GM19463 (cell line): ENCODE data around the gene GRHL1.
A peak's percentile ranks its signal among the peaks of the same experiment; 100 is the strongest.
"Not testable (repeated sequence)": the region's sequence is repeated elsewhere in the genome, so short reads cannot be mapped to it uniquely, and the experiment has no call there.

Experiments used
- ATAC-seq: cut with Tn5 transposase; IDR thresholded peaks from one replicate; pipeline ENCODE4 v1.9.1; 2021; ENCODE audit warnings: mild to moderate bottlenecking, moderate library complexity; ENCODE audit not compliant: unreplicated experiment

GRHL1 gene

DNA sequence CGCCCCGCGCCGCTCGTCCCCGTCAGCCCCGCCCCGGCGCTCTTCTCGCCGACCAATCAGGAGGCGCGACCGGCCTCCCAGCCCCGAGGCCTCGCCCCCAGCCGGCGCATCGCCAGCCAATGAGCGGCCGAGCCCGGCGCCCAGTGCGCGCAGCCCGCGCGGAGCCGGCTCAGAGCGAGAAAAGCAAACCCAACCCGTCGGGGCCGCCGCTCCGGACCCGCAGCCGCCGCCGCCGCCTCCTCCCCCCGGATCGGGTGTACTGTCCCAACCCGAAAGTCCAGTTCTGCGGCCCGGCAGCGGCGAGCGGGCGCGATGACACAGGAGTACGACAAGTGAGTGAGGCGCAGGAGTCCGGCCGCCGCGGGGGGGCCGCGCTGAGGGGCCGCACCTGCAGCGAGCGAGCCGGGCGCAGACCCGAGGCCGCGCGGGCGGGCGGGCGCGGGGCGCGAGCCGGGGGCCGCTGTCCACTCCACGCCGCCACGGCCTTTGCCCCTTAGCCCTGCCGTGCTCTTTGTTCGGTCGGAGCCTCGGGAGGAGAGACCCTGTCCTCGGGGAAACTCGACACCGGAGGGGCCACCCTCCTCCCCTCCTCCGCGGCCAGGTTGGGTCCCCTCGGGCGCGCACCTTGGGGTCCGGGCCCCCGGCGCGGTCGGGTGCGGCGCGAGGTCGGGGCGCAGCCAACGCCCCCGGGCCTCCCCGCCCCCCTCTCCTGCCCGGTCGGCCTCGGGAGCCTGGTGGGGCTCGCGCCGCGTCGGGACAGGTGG is at the start of gene GRHL1:
GRHL1 (plus strand) TSS at position 172 of the 764 bp plus-strand sequence; CDS start at position 313, 141 bp downstream.
- ATAC-seq: peak; percentile 98

- no peak for ATAC-seq
These were observed 46.1 kb upstream of the GRHL1 start for GRCh38 chr2:9905413-9905812.

- ATAC-seq: no peak
These were observed 44.1 kb upstream of the GRHL1 start for GRCh38 chr2:9907402-9907801.

GRCh38 chr2:9908639-9909038 is 42.9 kb upstream of the GRHL1 start:
- ATAC-seq: no peak

- ATAC-seq: no peak
These were observed 42.4 kb upstream of the GRHL1 start for GRCh38 chr2:9909106-9909505.

GRCh38 chr2:9910699-9911098 is 40.8 kb upstream of the GRHL1 start:
- ATAC-seq: no peak

DNA sequence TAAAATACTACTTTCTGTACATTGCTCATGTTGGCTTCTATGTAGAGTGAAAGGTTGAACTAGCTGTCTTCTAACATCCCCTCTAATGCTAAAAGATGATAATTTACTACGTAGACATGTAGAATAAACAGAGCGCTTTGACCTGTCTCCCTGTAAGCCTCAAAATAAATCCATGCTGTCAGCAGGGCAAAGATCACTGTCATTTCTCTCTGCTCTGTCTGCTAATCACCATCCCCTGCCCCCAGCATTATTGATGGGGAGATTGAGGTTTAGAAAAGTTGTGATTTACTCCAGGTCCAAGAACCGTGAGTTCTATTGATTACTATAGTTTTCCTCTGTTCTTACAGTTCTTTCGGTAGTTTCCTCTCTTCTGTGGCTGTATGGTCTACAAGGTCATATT is 39.0 kb upstream of the GRHL1 start:
- no peak for ATAC-seq

DNA sequence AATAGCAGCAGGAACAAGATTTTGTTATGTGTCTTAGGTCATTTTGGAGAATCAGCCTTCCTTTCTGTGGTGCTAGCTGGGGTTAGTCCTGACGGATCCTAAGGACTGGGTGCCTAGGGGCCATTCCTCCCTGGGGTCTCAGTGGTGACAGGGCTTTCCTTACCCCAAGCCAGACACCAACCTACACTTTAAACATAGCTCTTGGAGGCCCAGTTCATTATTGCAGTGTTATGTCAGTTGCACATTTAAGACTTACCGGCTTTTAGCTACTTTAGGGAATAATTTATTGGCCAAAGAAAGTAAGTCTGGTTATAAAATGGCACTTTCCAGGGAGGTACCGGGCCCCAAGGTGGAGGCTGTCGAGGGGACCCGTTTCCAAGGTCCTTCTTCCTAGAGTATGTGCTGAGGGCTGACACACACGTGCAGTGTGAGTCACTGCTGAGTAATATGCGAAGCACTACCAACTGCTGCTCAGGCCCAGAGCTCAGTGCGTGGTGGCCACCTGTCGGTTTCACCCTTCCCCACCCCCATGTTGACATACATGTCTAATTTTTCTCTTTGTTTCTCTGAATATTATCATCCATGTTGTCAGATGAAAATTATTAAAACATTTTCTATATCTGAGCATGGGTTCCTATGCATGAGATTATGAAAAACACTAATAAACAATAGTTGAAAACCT is 37.0 kb upstream of the GRHL1 start:
- peak; percentile 100 for ATAC-seq

- no peak for ATAC-seq
These were observed 33.2 kb upstream of the GRHL1 start for GRCh38 chr2:9918275-9918674.

- no peak for ATAC-seq
These were observed 32.0 kb upstream of the GRHL1 start for GRCh38 chr2:9919512-9919911.

GRCh38 chr2:9927020-9927419 is 24.5 kb upstream of the GRHL1 start:
- ATAC-seq: not testable (repeated sequence)

DNA sequence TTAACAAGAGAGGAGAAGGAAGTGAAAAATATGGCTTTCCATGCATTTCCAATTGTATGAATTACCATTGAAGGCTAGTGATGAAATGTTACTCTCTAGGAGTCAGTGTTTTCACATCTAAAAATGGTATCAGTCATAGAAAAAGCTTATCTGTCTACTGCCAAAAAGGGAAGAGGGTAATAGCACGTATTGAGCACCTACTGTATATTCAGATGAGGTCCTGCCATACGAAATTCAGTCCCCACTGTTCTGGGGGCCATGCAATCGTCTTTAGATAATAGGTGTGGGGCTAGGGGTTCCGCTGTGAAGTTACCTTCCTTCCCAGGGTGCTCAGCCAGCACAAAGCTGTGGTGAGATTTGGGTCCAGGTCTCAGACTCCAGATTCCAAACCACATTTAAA is 14.2 kb upstream of the GRHL1 start:
- no peak for ATAC-seq

DNA sequence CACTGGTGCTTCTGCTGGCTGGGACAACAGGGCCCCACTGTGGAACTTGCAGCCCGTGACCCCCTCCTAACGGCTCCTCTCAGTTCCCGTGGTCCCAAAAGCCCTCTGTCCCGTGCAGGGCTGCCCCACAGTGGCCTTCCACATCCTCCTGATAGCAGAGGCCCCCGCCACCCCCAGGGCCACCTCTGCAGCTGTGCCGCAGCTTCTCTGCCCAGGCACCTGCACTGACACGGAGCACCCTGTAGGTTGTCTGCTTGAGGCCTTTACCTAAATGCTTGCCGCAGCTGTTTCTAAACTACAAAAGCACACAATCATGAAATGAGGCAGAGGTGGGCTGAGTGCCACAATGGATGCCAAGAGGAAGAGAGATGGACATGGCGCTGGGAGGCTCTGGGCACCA is 13.5 kb upstream of the GRHL1 start:
- ATAC-seq: no peak

- ATAC-seq: no peak
These were observed 11.7 kb upstream of the GRHL1 start for GRCh38 chr2:9939587-9940485.

- no peak for ATAC-seq
These were observed 10.1 kb upstream of the GRHL1 start for GRCh38 chr2:9941196-9941995.

DNA sequence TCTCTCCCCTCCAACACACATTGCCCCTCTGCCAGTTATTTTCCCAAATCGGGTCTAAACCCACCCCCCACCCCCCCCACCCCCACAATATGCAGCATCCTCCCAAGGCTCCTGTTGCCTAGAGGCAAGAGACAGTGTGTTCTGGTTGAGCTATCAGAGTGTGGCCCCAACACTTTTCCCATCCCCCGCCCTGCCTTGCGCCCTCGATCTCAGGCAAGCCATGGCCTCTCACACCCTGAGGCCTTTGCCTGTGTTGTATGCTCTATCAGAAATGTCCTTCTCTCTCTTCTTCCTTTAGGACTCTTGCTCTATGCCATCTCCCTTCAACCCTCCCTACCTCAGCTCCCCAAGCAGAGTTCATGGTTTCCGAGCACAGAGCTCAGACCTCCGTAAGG is 9.5 kb upstream of the GRHL1 start:
- no peak for ATAC-seq

DNA sequence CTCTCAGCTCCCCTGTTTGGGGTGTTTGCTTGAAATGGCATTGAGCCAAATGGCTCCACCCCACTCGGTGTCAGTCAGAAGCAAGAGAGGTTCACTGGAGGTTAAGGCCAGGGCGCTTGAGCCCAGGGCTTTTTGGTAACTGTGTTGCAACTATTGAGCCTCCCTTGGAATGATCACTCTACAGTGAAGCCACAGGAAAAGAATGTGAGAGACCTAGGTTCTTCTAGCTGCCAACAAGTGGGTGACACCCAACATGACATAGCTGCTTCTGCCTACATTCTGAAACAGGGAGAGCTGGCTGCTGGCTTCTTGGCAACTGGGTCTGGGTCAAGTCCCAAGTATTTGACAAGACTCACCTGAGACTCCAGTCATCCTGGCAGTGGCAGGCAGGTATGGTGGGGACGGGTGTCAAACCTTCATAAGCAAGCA is 7.1 kb upstream of the GRHL1 start:
- no peak for ATAC-seq

DNA sequence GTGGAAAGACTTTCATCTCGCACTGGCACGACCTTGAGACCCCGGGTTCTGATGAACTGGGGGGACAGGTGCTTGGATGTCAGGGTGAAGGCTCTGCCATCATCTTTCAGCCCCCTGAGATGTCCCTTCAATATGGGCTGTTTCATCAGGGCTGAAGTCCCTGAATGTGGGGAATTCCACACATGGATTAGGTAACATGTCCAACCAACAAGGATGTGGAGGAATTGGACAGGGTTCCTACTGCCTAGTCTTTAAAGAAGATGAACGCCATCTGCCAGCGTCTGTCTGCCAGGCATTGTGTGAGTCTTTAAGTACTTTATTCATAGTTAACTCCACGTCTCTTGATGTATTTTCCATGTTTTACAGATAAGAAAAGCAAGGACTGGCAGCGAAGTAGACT is 5.9 kb upstream of the GRHL1 start:
- no peak for ATAC-seq

DNA sequence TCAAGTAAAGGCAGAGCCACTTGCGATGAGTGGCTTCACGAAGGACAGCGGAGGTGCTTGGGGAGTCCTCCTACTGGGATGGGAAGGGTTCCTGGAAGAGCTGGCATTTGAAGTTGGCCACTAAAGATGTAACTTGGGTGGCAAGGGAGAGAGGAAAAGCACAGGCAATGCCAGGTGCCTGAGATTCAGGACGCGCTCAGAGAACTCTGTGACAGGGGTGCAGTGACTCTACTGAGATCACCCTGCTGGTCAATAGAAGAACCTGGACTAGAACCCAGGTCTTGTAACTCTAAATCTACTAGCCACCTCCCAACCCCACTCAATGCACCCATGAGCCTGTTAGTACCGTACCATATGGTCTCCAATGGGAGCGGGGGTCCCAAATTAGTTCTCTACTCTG is 5.4 kb upstream of the GRHL1 start:
- no peak for ATAC-seq

GRCh38 chr2:9946818-9947217 is 4.7 kb upstream of the GRHL1 start:
- ATAC-seq: no peak

DNA sequence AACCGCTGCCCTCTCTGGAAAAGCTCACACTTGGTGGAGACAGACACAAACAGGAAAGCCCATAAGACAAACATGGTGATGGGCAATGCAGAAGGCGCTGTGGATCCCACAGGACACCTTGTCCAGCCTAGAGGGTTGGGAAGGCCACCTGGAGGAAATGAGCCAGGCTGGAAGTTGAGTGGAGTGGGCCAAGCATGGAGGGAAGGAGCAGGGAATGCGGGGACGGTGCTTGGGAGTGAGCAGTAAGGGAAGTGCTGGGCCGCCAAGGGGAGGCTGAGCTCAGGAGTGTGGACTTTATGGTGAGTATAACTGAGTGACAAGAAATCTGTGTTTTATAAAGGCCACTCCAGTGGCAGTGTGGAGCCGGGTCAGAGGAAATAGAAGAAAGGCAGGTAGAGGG is 2.8 kb upstream of the GRHL1 start:
- no peak for ATAC-seq
